ENCODE data around the gene OR51B5.
"Not testable (repeated sequence)": the region's sequence is repeated elsewhere in the genome, so short reads cannot be mapped to it uniquely, and the experiment has no call there.

The OR51B5 gene

DNA sequence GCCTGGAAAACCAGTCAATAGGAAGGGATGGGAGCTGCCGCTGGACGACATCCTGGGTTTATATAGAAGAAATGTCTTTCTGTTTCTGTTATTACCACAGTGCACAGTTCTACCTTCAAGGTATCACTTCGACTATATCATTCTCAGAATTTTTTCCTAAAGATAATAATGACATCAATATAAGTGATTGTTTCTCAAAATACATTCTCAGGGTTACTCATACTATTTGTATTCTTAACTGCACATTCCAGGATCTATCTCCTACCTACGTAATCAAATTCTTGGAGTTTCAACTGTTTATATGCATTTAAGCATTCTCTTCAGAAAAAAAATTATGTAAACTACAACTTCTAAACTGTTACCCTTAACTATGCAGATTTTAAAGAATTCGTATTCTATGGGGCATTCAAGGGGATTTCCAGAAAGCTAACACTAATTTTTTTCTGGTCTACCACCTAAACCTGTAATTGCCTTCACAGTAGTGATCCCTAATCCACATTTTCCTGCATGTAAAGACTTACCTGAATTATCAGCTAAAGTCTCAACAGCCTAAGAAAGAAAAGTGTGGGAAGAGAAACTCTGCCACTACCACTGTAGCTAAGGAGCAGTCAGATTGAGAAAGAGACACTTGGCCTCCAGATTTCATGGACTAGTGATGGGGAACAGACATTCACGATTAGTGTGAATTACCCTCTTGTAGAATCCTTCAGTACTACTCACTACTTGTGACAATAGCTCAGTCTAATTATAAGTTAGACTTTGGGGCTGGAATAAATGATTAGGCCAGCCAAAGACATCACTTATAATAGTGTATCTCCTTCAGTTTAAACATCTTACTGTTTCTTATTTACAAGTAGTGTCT lies at the start of gene OR51B5:
OR51B5 (minus strand) TSS at position 51 of the 862 bp plus-strand sequence; CDS start at position 51, 0 bp downstream.
- no peak for DNase-seq

DNA sequence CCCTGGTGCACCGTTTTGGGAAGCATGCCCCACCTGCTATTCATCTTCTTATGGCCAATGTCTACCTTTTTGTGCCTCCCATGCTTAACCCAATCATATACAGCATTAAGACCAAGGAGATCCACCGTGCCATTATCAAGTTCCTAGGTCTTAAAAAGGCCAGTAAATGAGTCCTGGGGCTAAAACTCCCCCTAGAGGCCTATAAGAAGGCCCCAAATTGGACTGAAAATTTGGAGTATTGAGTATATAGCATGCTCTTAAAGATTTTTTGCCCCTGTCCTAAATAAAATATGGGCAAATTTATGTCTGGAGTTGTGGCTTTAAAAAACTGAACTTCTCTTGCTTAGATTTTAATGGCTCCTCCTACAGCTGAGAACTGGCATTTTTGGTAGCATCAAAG lies 46.9 kb upstream of the OR51B5 start:
- DNase-seq, result no peak

DNA sequence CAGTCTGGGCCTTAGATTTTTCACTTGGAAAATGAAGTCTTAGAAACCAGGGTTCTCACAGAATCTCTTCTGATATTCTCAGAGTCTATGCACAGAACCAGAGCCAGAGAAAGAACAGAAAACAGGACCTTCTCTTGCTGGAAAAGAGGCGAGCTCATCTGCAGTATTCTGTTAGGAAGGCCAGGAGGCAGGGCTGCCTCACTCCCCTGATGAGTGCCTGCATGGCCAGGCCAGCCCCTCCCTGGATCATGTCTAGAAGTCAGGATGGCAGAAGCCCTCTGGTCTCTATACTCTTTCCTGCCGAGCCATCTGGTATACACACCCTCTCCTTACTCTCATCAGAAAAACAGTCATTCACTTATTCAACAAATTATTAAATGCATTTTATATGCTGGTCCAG lies 41.0 kb upstream of the OR51B5 start:
- no peak for DNase-seq

DNA sequence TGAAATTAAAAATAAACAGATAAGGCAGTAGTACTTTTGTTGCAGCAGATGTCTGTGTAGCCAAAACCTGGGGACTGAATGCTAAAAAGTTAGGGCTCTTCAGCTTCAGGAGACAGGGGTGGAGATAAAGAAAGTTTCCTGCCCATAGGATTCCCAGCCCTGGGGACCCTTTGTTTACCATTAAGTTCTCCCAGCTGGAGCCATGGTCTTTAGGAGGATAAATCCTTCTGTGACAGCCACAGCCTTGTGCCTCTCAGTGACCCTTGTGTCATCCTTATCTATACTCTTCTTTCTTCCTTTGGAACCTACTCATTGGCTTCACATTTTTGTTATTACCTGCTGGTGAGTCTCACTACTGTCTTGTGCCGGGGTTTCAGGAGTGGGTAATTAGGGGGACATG lies 40.3 kb upstream of the OR51B5 start, which contains the start of gene OR51M1:
OR51M1 (plus strand) TSS at position 237 of the 400 bp plus-strand sequence. CDS start 5,587 bp downstream, outside the sequence.
- no peak for DNase-seq

- no peak for DNase-seq
Measured at GRCh38 chr11:5380740-5381342, 37.5 kb upstream of the OR51B5 start.

DNA sequence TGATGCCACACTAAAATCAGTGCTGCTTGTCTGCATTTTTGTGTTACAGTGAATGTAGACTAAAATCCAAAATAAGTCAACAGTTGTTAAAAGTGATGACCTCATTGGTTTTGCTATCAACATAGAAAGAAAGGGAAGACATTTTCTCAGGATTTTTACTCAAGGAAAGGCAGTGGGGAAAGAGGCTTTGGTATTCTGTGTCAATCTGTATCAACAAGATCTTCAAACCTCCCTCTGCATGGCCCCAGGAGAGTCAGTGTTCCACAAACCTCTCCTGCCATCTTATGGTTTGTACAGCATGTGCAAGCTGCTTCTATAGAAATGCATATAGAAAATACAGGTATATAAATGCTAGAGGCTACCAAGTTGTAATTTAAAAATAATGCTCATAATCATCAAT lies 26.5 kb upstream of the OR51B5 start:
- DNase-seq, result no peak

DNA sequence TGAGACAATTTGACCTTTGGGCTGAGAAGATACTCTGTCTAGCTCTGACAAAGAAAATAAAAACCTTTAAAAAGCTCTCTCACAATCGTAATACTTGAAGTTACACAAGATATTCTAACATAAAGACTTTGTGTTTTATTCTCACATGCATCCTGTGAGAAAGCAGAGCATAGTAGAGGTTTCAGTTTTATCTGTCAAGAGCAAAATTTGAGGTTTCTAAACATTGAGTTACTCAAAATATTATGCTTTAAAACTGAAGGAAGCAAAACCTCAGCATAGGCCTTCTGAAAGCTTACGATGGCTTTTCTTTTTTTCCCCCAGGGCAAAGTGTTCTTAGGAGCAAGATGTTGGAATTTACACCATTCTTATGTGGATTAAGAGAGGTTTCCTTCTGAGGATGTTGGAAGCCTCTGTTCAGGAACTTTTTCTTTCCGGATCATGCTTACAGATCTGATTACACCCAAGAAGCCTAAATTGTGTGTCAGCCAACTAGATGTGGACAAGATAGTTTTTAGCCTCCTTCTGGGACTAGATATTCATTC lies 25.2 kb upstream of the OR51B5 start:
- DNase-seq, result no peak

DNA sequence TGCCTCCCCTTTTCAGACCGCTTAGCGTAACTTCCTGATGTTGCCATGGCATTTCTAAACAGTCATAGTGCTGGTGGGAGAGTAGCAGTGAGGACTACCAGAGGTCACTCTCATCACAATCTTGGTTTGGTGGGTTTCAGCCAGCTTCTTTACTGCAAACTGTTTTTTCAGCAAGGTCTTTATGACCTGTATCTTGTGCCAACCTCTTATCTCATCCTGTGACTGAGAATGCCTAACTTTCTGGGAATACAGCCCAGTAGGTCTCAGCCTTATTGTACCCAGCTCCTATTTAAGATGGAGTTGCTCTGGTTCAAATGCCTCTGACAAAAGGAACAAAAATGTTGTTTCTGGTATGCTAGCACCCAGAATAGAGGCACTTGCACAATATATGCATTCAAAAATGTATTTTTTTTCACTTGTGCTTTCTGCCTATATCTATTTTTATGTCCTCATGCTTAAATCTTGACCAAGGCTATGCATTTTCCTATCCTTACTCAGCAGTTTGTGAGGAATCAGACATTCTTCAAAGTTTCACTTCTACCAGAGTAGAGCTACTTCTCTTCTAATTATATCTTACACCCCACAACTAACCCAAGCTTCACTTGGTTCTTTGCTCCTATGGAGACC lies 24.2 kb upstream of the OR51B5 start:
- DNase-seq, result no peak

- no peak for DNase-seq
Measured at GRCh38 chr11:5366856-5367255, 23.5 kb upstream of the OR51B5 start.

GRCh38 chr11:5366365-5366764 lies 23.0 kb upstream of the OR51B5 start:
- not testable (repeated sequence) for DNase-seq

- no peak for DNase-seq
Measured at GRCh38 chr11:5364214-5364613, 20.9 kb upstream of the OR51B5 start.

DNA sequence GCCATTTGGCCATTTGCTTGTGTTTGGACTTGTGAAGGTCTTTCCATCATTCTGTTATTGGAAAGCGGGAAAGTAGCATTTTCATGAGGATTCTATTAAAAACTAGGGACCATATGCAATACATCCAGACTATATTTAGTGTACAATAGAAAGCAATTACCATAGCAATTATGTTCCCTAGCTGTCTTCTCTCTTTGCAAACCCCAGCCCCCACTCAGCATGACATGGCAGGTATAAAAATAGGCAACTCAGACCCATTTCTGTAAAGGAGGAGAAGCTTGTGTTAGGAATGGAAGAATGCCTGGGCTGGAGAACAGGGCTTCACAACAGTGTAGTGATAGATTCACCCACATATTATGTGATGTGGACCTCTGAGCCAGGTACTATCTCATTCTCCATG lies 20.4 kb upstream of the OR51B5 start:
- DNase-seq, result no peak

GRCh38 chr11:5362017-5362625 lies 18.8 kb upstream of the OR51B5 start:
- no peak for DNase-seq

DNA sequence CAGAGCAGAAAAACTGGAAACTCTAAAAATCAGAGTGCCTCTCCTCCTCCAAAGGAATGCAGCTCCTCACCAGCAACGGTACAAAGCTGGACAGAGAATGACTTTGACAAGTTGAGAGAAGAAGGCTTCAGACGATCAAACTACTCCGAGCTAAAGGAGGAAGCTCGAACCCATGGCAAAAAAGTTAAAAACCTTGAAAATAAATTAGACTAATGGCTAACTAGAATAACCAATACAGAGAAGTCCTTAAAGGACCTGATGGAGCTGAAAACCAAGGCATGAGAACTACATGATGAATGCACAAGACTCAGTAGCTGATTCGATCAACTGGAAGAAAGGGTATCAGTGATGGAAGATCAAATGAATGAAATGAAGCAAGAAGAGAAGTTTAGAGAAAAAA lies 12.7 kb upstream of the OR51B5 start:
- DNase-seq, result not testable (repeated sequence)

GRCh38 chr11:5351208-5351607 lies 7.9 kb upstream of the OR51B5 start, which contains the start of gene OR51B6:
Gene OR51B6, plus strand, starts transcription at chr11:5351508. Its CDS starts 0 bp downstream, at chr11:5351508.
- DNase-seq, result no peak

GRCh38 chr11:5349550-5349949 lies 6.2 kb upstream of the OR51B5 start:
- no peak for DNase-seq

DNA sequence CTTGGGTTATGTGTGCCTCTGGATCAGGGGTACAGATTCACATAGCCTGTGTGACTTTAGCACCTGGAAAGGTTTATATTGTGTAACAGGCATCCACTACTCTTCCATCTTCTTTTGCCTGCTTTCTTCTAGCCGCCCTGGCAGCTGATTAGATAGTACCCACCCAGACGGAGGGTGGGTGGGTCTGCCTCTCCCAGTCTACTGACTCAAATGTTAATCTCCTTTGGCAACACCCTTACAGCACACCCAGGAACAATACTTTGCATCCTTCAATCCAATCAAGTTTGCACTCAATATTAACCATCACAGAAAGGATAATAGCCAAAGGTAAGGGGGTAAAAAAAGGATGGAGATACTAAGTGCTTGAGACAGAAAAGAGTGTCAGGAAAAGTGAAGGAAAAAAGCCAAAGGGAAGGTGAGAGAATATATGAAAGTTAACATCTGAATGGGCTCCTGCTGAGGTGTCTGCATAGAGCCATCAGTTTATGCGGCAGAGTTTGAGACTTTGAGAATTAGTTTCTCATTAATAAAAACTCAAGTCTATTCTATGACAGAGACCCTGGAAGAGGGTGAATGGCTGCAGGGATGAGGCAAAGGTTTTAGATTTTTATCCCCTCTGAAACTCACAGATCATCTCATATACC lies 5.3 kb upstream of the OR51B5 start:
- no peak for DNase-seq

DNA sequence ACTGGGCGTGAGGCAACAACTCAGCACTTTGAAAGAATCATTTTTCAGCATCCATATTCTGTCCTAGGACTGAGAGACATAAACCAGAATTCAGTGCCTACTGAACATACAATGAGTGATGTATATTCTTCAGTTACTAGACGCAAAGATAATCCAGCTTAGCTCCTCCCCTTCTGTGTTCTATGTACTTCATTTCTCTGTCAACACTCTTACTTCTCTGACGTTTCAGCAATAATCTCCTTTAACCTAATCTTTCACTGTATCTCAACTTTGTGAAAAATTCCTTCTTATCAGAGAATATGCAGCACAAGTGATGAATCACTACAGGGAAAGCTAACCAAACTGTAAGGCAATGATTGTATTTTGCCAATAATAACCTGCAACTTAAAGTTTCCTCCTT lies 2.5 kb upstream of the OR51B5 start:
- no peak for DNase-seq

DNA sequence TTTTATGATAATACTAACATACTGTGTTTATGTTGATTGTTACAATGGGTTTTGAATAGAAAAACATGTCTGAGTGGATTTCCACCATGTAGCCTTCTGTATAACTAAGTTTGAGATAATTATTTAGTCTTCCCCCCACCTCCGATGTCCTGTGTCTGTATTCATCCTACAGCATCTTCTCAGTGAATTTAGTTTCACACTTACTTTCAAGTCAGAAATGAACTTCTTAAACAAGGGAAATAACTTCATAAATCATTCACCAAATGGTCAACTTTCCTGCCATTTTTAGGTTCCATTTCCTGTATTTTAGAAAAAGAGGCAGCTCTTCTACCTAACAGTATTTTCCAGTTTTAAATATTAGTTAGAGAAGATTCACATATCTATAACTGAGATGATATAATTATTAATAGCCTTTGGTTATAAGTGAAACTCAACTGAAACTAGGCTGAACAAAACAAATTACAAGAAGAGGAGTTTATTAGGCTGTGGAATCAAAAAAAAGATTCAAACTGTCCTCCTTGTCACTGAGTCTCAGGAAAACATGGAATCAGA lies 3.5 kb downstream of the OR51B5 start:
- no peak for DNase-seq

DNA sequence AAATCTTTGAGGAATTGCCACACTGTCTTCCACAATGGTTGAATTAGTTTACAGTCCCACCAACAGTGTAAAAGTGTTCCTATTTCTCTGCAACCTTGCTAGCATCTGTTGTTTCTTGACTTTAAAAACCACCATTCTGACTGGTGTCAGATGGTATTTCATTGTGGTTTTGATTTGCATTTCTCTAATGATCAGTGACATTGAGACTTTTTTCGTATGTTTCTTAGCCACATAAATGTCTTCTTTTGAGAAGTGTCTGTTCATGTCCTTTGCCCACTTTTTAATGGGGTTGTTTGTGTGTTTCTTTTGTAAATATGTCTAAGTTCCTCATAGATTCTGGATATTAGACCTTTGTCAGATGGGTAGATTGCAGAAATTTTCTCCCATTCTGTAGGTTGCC lies 6.1 kb downstream of the OR51B5 start:
- not testable (repeated sequence) for DNase-seq

DNA sequence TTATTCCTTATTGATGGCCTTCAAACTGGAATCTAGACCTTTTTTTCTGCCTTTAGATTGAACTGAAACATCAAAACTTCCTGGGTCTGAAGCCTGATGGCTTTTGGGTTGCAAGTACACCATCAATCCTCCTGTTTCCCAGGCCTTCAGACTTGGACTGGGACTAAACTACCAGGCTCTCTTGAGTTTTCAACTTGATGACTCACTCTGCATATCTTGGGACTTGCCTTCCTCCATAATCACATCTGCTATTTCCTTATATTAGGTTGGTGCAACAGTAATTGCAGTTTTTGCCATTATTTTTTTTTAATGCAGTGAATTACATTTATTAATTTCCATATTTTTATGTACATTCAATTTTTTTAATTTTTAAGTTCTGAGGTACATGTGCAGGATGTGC lies 7.0 kb downstream of the OR51B5 start:
- no peak for DNase-seq

DNA sequence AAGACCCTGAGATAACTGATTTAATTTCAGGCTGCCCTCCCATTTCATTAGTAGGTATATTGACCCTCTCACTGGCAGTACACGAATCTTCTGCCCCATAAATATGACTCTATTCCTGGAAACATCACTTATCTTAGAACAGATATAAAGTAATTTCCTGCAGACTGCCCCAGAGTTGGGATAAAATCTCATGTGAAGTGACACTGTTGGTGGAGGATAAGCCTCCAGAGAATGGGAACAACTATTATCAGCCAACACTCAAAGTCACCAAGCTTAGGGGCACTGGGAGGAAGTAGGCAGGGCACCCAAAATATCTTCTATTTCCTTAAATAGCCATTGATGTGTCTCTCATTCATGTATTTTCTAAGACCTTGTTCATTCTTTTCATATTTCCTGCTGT lies 8.2 kb downstream of the OR51B5 start:
- DNase-seq, result no peak
